A673 (cell line): Measurements from ENCODE around the gene PRSS3.

Experiments used
- EZH2 ChIP-seq: fragments of 200-600 bp; sonication (generic); IDR thresholded peaks from 2 replicates; pipeline ENCODE4 v1.6.1; 2017; ENCODE audit warnings: borderline replicate concordance, low read depth, mild to moderate bottlenecking, mixed read lengths, antibody characterized with exemption, low read length; ENCODE audit not compliant: poor library complexity, severe bottlenecking
- TF ChIP-seq, protein P1 (sequence below): fragments of 300-800, 200-600 bp; sonication (generic); conservative IDR thresholded peaks from 2 replicates; pipeline ENCODE4 v1.5.1; 2017; ENCODE audit warnings: low read depth, mild to moderate bottlenecking, antibody characterized with exemption, low read length, moderate library complexity, mixed read lengths

DNA sequence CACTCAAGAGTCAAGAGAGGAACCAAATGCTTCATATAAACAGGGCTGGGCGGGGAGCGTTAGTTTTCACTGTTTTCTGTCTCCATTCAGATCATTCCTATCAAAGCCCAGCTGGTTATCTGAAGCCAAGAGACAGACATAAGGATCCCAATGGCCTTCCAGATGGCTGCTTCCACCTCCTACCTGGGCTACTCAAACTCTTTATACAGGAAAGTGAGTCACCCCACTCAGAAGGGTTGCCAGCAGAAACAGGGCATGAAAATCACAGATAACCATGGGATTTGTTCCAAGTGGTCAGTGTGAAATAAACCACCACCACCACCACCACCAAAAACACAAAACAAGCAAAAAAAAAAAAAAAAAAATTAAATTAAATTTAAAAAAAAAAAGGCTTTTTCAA lies 5.5 kb downstream of the PRSS3 start:
- TF ChIP-seq, protein P1, sequence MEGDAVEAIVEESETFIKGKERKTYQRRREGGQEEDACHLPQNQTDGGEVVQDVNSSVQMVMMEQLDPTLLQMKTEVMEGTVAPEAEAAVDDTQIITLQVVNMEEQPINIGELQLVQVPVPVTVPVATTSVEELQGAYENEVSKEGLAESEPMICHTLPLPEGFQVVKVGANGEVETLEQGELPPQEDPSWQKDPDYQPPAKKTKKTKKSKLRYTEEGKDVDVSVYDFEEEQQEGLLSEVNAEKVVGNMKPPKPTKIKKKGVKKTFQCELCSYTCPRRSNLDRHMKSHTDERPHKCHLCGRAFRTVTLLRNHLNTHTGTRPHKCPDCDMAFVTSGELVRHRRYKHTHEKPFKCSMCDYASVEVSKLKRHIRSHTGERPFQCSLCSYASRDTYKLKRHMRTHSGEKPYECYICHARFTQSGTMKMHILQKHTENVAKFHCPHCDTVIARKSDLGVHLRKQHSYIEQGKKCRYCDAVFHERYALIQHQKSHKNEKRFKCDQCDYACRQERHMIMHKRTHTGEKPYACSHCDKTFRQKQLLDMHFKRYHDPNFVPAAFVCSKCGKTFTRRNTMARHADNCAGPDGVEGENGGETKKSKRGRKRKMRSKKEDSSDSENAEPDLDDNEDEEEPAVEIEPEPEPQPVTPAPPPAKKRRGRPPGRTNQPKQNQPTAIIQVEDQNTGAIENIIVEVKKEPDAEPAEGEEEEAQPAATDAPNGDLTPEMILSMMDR: no peak
- no peak for TF ChIP-seq EZH2
